ENCODE results near the gene MYBPC2. TPM values are rescaled to one million over a fixed set of nuclear protein-coding genes. Genes with fewer than 3 reads are reported as not detected.

MYBPC2 gene
- total and polyA plus RNA-seq, 9 of the 15 experiments (the other 6 are each of a cell fraction or from before 2014, with no cell fraction given) = 0.01 to 0.14 (median 0.04) TPM; not detected in 6

- TF ChIP-seq ELF1 (tag; IDR thresholded peaks at IDR 0.05) (0 out of 2 replicates have a peak, but pooled peaks have one; percentile 20), E2F8 (IDR thresholded peaks at IDR 0.05; ENCODE audit: low read depth, partially characterized antibody) (no peak), SIN3A (IDR thresholded peaks at IDR 0.05; ENCODE audit: borderline replicate concordance in 2 of 2, control insufficient read depth in 1 of 2, low read depth in 2 of 2, low read length in 2 of 2) (0 out of 4 replicates have a peak, but pooled peaks have one; percentile 32 to 41), CC2D1A (IDR thresholded peaks at IDR 0.05) (no peak), RBFOX2 (IDR thresholded peaks at IDR 0.05; ENCODE audit: low read depth, low read length) (no peak), HLTF (IDR thresholded peaks at IDR 0.05) (0 out of 2 replicates have a peak, but pooled peaks have one; percentile 27), SLC30A9 (CRISPR knock-in tag; IDR thresholded peaks at IDR 0.05) (no peak), SAP30 (IDR thresholded peaks at IDR 0.05; ENCODE audit: borderline replicate concordance, insufficient read depth, low read depth, low read length, poor library complexity, severe bottlenecking) (peak; percentile 55), KHSRP (IDR thresholded peaks at IDR 0.05) (no peak), ZNF282 (CRISPR knock-in tag; IDR thresholded peaks at IDR 0.05) (no peak), TSC22D4 (tag; IDR thresholded peaks at IDR 0.05) (peak; percentile 41; the same call in 1 of the 2 replicates), ZFP30 (CRISPR knock-in tag; IDR thresholded peaks at IDR 0.05; ENCODE audit: borderline replicate concordance) (no peak), SMARCE1 (IDR thresholded peaks at IDR 0.05) (0 out of 2 replicates have a peak, but pooled peaks have one; percentile 31), DMBX1 (CRISPR knock-in tag; IDR thresholded peaks at IDR 0.05; ENCODE audit: borderline replicate concordance) (no peak), NFIC (IDR thresholded peaks at IDR 0.05) (peak; percentile 2; the same call in 1 of the 2 replicates), ZNF12 (CRISPR knock-in tag; IDR thresholded peaks at IDR 0.05) (0 out of 2 replicates have a peak, but pooled peaks have one; percentile 56), CBFA2T2 (conservative IDR thresholded peaks at IDR 0.05) (no peak), NKRF (IDR thresholded peaks at IDR 0.05; ENCODE audit: borderline replicate concordance) (no peak), SREBF2 (CRISPR knock-in tag; IDR thresholded peaks at IDR 0.05) (no peak), U2AF1 (optimal IDR thresholded peaks at IDR 0.05; ENCODE audit: low read depth, low read length) (no peak)
- TF ChIP-seq, protein P1, sequence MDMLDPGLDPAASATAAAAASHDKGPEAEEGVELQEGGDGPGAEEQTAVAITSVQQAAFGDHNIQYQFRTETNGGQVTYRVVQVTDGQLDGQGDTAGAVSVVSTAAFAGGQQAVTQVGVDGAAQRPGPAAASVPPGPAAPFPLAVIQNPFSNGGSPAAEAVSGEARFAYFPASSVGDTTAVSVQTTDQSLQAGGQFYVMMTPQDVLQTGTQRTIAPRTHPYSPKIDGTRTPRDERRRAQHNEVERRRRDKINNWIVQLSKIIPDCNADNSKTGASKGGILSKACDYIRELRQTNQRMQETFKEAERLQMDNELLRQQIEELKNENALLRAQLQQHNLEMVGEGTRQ (CRISPR knock-in tag; IDR thresholded peaks at IDR 0.05) = no peak
- TF ChIP-seq, protein P2, sequence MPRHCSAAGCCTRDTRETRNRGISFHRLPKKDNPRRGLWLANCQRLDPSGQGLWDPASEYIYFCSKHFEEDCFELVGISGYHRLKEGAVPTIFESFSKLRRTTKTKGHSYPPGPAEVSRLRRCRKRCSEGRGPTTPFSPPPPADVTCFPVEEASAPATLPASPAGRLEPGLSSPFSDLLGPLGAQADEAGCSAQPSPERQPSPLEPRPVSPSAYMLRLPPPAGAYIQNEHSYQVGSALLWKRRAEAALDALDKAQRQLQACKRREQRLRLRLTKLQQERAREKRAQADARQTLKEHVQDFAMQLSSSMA (CRISPR knock-in tag; IDR thresholded peaks at IDR 0.05) = no peak
Observed at GRCh38 chr19:50384685-50385535, 47.8 kb upstream of the MYBPC2 start (continued).

Measured in K562 (cell line).